ENCODE measurements around the gene DOLPP1.

Gene DOLPP1

DNA sequence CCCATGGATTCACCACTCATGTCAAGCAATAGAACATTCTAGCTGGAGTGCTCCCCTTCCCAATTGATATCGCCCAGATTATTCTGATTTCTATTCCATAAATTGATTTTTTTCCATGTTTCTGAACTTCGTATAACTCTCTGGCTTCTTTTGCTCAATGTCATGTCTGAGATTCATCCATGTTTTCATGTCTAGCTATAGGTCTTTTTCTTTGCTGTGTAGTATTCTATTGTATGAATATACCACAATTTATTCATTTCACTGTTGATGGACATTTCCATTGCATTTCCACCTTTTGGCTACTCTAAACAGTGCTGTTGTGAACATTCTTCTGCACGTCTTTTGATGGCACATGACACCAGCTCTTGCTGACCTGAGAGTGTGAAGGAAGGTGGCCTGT lies 49.9 kb downstream of the DOLPP1 start:
- Histone ChIP-seq H3K4me3 (ENCODE audit: low read length) (no peak overlapping the region), H3K27ac (ENCODE audit: low read depth, low read length) (no peak overlapping the region), H3K27me3 (ENCODE audit: control insufficient read depth, insufficient read depth, low read length) (no peaks in the 10 kb centered on the region), H3K9ac (ENCODE audit: low read length) (no peak overlapping the region), H3K36me3 (ENCODE audit: control insufficient read depth, insufficient read depth, low read length) (peaks cover 18% of the 10 kb centered on the region), H3K4me1 (ENCODE audit: control insufficient read depth, insufficient read depth, low read length) (no peaks in the 10 kb centered on the region)

DNA sequence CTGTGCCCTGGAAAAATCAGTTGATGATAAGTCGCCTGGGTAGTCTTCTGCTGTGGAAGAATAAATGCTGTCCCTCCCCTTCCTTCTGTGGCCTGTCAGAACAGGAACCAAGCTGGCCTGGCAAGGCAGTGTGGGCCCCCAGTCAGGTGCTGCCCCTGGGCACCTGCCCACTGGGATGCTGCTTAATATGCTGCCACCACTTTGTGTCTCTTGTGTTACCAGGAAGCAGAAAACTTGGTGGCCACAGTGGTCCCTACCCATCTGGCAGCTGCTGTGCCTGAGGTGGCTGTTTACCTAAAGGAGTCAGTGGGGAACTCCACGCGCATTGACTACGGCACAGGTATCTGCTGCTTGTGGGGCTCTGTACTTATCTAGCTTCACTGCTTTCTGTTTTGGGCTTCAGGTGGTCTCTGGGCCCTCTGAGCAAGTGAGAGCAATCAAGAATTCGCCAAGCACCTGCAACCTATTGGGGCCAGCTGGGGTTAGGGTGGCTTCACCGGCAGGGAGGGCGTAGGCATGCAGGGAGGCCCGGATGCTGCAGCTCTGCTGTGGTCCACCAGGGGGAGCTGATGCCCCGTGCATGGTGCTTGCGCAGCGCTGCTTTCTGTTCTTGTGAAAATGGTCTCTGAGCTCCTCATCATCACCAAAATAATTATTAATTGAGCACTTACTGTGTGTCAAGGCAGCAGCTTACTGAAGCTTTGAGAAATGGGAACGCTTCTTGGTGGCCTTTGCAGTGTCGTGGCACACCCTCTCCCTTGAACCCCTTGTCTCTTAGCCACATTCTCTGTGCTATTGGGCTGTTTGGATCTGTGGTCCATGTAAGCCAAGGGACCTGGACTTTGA lies 50.6 kb downstream of the DOLPP1 start:
- no peak overlapping the region for H3K27ac ChIP-seq (ENCODE audit: low read depth, low read length)
- H3K9ac ChIP-seq (ENCODE audit: low read length): peak overlapping the region; percentile 6
- peaks cover 22% of the 10 kb centered on the region for H3K36me3 ChIP-seq (ENCODE audit: control insufficient read depth, insufficient read depth, low read length)
- no peaks in the 10 kb centered on the region for H3K4me1 ChIP-seq (ENCODE audit: control insufficient read depth, insufficient read depth, low read length)
- no peak overlapping the region for H3K4me3 ChIP-seq (ENCODE audit: low read length)
- H3K27me3 ChIP-seq (ENCODE audit: control insufficient read depth, insufficient read depth, low read length): no peaks in the 10 kb centered on the region

DNA sequence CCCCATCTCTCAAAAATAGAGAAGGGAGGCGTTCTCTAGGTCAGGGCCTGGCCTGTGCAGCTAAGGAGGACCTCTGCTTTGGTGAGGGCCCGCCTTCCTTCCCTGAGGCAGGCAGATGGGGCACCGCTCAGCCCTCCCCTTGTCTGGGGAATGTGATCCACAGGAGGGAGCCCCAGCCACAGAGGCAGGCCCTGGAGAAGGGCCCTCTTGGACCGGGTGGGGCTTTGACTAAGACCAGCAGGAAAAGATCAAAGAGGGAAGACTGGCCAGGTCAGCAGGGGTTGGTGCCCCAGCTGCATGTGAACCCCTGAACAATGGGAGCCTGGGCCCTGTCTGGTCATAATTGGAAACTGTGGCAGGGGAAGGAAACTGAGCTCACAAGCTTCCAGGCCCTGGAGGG lies 52.2 kb downstream of the DOLPP1 start:
- Histone ChIP-seq H3K36me3 (ENCODE audit: control insufficient read depth, insufficient read depth, low read length) (peaks cover 17% of the 10 kb centered on the region), H3K4me3 (ENCODE audit: low read length) (no peak overlapping the region), H3K9ac (ENCODE audit: low read length) (no peak overlapping the region), H3K27me3 (ENCODE audit: control insufficient read depth, insufficient read depth, low read length) (no peaks in the 10 kb centered on the region), H3K4me1 (ENCODE audit: control insufficient read depth, insufficient read depth, low read length) (peaks cover 2% of the 10 kb centered on the region), H3K27ac (ENCODE audit: low read depth, low read length) (no peak overlapping the region)

DNA sequence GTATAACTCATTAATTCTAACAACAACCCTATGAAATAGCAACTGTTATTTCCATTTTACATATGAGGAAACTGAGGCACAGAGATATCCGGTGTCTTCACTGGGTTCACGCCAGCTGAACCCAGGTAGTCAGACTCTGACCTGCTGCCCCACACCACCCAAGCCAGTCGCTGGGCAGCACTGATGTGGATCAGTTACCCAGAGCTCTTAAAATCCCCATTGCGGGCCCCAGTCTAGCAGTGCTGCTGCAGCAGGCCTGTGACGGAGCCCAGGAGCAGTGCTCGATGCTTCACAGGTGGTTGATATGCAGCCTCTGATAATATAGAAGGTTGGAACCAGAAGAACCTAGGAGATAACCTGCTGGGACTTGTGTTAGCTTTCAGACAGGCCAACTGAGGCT lies 54.6 kb downstream of the DOLPP1 start:
- H3K4me3 ChIP-seq (ENCODE audit: low read length): no peak overlapping the region
- H3K36me3 ChIP-seq (ENCODE audit: control insufficient read depth, insufficient read depth, low read length): peaks cover 15% of the 10 kb centered on the region
- H3K9ac ChIP-seq (ENCODE audit: low read length): no peak overlapping the region
- H3K27me3 ChIP-seq (ENCODE audit: control insufficient read depth, insufficient read depth, low read length): no peaks in the 10 kb centered on the region
- peaks cover 21% of the 10 kb centered on the region for H3K4me1 ChIP-seq (ENCODE audit: control insufficient read depth, insufficient read depth, low read length)
- no peak overlapping the region for H3K27ac ChIP-seq (ENCODE audit: low read depth, low read length)

DNA sequence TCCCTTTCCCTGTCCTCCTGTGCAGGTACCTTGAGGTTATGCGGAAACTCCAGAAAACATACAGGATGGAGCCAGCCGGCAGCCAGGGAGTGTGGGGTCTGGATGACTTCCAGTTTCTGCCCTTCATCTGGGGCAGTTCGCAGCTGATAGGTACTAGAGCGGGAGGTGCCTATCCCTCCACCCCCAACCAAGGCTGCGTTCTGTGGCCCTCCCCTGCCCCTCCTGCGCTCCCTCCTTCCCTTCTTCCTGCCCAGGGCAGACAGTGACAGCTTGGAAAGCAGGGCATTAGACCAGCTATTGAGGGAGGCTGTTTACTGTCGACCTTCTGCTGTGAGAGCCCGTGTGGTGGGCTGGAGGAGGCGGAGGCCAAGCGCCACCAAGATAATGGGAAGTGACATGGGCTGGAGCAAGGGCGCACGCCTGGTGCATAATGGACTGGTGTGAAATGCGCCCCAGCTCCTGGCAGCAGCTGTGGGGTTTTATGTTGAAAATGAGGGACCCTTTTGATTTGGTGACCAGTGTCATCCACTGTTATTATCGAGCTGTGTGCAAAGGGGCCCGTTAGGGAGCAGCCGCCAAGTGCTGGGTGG lies 55.6 kb downstream of the DOLPP1 start:
- Histone ChIP-seq H3K4me1 (ENCODE audit: control insufficient read depth, insufficient read depth, low read length) (peaks cover 30% of the 10 kb centered on the region), H3K36me3 (ENCODE audit: control insufficient read depth, insufficient read depth, low read length) (peaks cover 8% of the 10 kb centered on the region), H3K9ac (ENCODE audit: low read length) (no peak overlapping the region), H3K27me3 (ENCODE audit: control insufficient read depth, insufficient read depth, low read length) (no peaks in the 10 kb centered on the region), H3K4me3 (ENCODE audit: low read length) (no peak overlapping the region), H3K27ac (ENCODE audit: low read depth, low read length) (no peak overlapping the region)

DNA sequence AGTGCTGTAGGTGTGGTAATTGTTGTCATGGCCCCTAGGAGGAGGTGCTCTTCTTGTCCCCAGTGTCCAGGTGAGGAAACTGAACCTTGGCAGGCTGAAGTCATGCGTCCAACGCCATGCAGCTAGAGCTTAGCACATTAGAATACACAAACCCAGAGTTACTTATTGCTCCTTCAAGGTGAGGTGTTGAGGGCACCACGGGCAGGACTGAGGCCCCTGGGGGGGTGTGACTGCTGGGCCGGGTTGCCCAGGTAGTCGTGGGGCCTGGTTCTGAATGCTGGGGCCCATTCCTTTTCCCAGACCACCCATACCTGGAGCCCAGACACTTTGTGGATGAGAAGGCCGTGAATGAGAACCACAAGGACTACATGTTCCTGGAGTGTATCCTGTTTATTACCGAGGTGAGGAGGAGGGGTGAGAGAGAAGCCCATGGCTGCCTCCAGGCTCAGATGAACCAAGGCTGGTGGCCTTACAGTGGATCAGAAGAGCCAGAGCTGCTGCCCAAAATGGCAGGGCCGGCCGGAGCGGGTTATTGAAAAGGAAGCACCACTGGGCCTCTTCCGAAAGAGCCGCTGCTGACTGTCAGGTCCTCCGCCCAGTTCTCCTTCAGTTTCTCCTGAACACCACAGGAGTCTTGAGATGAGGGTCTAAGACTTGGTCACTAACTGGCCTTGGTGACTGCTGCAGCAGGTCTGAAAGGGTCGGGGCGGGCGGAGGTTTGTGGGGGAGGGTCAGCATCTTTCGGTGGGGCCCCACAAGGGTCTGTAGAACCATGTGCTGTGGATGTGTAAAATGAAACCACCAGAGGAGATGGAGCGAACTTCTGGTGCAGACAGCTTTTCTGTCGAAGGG lies 56.6 kb downstream of the DOLPP1 start:
- peaks cover 38% of the 10 kb centered on the region for H3K4me1 ChIP-seq (ENCODE audit: control insufficient read depth, insufficient read depth, low read length)
- no peak overlapping the region for H3K9ac ChIP-seq (ENCODE audit: low read length)
- peaks cover 8% of the 10 kb centered on the region for H3K36me3 ChIP-seq (ENCODE audit: control insufficient read depth, insufficient read depth, low read length)
- H3K4me3 ChIP-seq (ENCODE audit: low read length): no peak overlapping the region
- H3K27me3 ChIP-seq (ENCODE audit: control insufficient read depth, insufficient read depth, low read length): no peaks in the 10 kb centered on the region
- peak overlapping the region; percentile 100 for H3K27ac ChIP-seq (ENCODE audit: low read depth, low read length)

DNA sequence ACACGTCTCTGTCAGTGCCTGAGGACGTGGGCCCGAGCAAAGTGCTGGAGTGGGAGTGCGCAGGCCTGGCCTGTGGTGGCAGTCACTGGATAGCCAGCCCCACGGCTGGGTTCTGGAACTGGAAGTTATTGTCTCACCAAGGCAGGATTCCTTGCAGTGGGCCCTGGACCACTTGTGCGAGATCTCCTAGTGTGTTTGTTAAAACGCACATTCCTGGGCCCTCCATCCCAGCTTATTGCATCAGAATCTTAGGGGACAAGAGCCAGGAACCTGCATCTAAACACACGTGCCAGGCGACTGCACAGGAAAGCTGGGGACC lies 57.2 kb downstream of the DOLPP1 start:
- no peak overlapping the region for H3K4me3 ChIP-seq (ENCODE audit: low read length)

DNA sequence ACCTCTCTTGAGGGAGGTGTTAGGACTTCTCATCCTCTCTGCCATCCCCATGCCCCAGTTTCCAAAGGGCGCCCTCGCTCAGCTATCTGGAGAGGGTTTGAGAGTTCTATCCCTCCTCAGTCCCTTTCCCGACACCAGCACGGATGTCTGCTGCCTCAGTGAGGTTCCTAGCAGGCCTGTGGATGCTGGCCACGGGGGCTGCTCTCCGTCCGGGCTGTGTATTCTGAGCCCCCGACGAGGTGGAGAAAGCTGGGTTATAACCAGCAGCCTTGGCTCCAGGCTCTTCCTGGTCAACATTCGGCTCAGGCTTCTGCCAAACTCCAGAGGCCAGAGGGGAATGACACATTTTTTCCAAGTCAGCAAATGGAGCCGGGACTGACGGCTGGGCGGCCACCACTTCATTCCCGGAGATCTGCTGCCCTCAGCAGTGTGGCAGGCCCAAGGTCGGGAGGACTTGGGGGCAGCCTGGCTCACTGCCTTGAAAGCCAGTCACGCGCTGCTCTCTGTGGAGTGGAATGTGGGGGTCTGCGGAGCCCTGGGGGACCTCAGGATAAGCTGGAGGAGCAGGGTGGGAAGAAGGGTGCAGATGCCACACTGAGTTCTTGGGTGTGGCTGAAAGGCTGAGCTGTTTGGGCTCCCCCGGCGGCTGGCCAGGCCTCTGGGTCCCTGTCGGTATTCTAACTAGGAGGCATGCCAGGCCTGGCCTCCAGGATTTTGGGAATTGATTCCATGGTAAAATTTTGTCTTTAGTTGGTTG lies 57.7 kb downstream of the DOLPP1 start:
- H3K9ac ChIP-seq (ENCODE audit: low read length): no peak overlapping the region
- H3K4me1 ChIP-seq (ENCODE audit: control insufficient read depth, insufficient read depth, low read length): peaks cover 50% of the 10 kb centered on the region
- H3K27ac ChIP-seq (ENCODE audit: low read depth, low read length): peak overlapping the region; percentile 100
- H3K4me3 ChIP-seq (ENCODE audit: low read length): peak overlapping the region; percentile 17
- peaks cover 10% of the 10 kb centered on the region for H3K36me3 ChIP-seq (ENCODE audit: control insufficient read depth, insufficient read depth, low read length)
- no peaks in the 10 kb centered on the region for H3K27me3 ChIP-seq (ENCODE audit: control insufficient read depth, insufficient read depth, low read length)

More for the DNA sequence above, 57.2 kb downstream of the DOLPP1 start:
- no peak overlapping the region for H3K9ac ChIP-seq (ENCODE audit: low read length)
- H3K4me1 ChIP-seq (ENCODE audit: control insufficient read depth, insufficient read depth, low read length): peaks cover 44% of the 10 kb centered on the region
- H3K36me3 ChIP-seq (ENCODE audit: control insufficient read depth, insufficient read depth, low read length): peaks cover 8% of the 10 kb centered on the region
- H3K27me3 ChIP-seq (ENCODE audit: control insufficient read depth, insufficient read depth, low read length): no peaks in the 10 kb centered on the region
- peak overlapping the region; percentile 100 for H3K27ac ChIP-seq (ENCODE audit: low read depth, low read length)

DNA sequence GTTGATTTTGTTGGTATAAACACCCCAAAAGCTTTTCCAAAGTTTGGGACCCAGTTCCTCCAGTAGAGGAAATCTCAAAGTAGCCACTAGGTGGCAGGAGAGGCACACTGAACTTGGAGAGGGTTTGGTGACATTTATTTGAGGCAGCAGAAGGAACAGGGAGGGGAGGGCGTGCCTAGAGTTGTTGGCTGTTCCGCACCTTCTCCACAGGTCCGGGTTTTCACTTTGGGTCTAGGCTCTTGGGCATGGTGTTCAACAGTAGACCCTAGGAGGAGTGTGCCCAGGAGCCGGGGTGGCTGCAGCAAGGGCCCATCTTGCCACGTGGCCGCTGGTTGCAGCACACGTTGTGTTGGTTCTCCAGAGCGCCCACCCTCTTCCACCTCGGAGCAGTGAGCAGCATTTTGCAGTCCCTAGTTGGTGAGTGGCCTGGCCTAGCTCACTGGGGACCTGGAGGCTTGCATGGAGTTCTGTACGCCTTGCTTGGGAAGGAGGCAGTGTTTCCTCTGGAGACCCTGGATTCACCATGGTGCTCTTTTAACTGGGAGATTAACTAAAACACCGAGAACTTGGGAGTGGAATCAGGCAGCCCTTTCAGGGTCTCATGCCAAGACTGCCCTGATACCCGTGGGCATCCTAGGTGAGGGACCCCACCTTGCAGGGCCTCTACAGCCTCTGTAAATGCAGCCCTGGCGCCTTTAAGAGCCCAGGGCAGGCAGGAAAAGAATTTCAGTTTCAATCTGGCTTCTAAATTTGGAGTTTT lies 58.5 kb downstream of the DOLPP1 start:
- H3K27ac ChIP-seq (ENCODE audit: low read depth, low read length): peak overlapping the region; percentile 100
- peaks cover 56% of the 10 kb centered on the region for H3K4me1 ChIP-seq (ENCODE audit: control insufficient read depth, insufficient read depth, low read length)
- peak overlapping the region; percentile 85 for H3K4me3 ChIP-seq (ENCODE audit: low read length)
- H3K27me3 ChIP-seq (ENCODE audit: control insufficient read depth, insufficient read depth, low read length): no peaks in the 10 kb centered on the region
- H3K9ac ChIP-seq (ENCODE audit: low read length): peak overlapping the region; percentile 42
- peaks cover 10% of the 10 kb centered on the region for H3K36me3 ChIP-seq (ENCODE audit: control insufficient read depth, insufficient read depth, low read length)

DNA sequence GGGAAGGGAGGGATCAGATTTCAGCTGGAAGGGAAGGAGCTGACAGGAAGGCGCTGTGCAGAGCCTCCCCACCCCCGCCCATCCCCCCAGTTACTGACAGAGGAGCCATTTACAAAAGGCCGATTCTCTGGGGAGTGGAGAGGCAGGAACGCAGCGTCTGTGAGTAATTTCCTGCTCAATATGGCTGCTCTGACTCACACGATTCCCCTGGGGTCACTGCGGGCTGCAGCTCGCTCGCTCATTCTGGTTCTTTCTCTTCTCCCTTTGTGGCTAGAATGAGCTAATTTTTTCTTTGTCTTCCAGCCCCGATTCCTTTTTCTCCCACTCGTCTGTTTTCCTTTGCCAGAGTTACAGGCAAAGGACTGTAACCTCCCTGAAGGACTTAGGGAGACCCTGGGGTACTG lies 59.1 kb downstream of the DOLPP1 start:
- Histone ChIP-seq H3K4me3 (ENCODE audit: low read length) (peak overlapping the region; percentile 85), H3K27ac (ENCODE audit: low read depth, low read length) (peak overlapping the region; percentile 100), H3K27me3 (ENCODE audit: control insufficient read depth, insufficient read depth, low read length) (no peaks in the 10 kb centered on the region), H3K36me3 (ENCODE audit: control insufficient read depth, insufficient read depth, low read length) (peaks cover 10% of the 10 kb centered on the region), H3K9ac (ENCODE audit: low read length) (peak overlapping the region; percentile 79), H3K4me1 (ENCODE audit: control insufficient read depth, insufficient read depth, low read length) (peaks cover 56% of the 10 kb centered on the region)
